NCI-H1417 (cell line): Measurements from ENCODE around the gene CLEC9A.

Experiments
- DNase-seq, 3 experiments: peaks; one replicate each; lab custom pipeline; 2025; lab: John Stamatoyannopoulos, UW

Gene CLEC9A

GRCh38 chr12:10110256-10110844 is 79.9 kb downstream of the CLEC9A start:
- DNase-seq, result no peak

- no peak for DNase-seq
These were observed 81.0 kb downstream of the CLEC9A start for GRCh38 chr12:10111451-10111850.

- DNase-seq, result no peak
These were observed 82.6 kb downstream of the CLEC9A start for GRCh38 chr12:10113075-10113474.

GRCh38 chr12:10113920-10114319 is 83.4 kb downstream of the CLEC9A start:
- no peak for DNase-seq

- DNase-seq, result no peak
These were observed 84.8 kb downstream of the CLEC9A start for GRCh38 chr12:10115311-10115710.
